ENCODE data around the gene MINDY1.

Gene MINDY1

DNA sequence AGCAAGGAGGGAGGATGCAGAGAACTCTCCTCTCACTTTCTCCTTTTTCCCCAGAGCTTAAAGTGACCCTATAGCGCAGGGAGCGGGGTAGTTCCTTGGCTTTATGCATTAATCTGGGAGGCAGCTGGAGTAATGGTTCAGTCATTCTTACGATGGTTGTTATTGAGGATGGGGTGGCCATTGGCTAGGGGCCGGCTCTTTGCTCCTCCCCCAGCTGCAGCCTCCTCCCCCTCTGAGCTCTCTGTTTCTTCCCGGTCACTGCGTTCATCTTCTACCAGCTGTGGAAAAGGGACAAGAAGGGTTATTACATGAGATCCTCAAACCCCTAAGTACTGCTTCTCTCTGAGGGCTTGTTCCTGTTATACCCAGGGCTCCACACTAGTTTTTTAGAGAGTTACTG, 40.7 kb downstream of the MINDY1 start:
- peaks cover 84% of the 10 kb centered on the region for H3K36me3 ChIP-seq (ENCODE audit: control insufficient read depth, low read length)
- TF ChIP-seq EZH2phosphoT487 (IDR thresholded peaks at IDR 0.05; ENCODE audit: borderline replicate concordance, low read length), result no peak
- TF ChIP-seq, protein P1, sequence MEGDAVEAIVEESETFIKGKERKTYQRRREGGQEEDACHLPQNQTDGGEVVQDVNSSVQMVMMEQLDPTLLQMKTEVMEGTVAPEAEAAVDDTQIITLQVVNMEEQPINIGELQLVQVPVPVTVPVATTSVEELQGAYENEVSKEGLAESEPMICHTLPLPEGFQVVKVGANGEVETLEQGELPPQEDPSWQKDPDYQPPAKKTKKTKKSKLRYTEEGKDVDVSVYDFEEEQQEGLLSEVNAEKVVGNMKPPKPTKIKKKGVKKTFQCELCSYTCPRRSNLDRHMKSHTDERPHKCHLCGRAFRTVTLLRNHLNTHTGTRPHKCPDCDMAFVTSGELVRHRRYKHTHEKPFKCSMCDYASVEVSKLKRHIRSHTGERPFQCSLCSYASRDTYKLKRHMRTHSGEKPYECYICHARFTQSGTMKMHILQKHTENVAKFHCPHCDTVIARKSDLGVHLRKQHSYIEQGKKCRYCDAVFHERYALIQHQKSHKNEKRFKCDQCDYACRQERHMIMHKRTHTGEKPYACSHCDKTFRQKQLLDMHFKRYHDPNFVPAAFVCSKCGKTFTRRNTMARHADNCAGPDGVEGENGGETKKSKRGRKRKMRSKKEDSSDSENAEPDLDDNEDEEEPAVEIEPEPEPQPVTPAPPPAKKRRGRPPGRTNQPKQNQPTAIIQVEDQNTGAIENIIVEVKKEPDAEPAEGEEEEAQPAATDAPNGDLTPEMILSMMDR (IDR thresholded peaks at IDR 0.05; ENCODE audit: low read depth, low read length, poor library complexity, severe bottlenecking), result no peak

DNA sequence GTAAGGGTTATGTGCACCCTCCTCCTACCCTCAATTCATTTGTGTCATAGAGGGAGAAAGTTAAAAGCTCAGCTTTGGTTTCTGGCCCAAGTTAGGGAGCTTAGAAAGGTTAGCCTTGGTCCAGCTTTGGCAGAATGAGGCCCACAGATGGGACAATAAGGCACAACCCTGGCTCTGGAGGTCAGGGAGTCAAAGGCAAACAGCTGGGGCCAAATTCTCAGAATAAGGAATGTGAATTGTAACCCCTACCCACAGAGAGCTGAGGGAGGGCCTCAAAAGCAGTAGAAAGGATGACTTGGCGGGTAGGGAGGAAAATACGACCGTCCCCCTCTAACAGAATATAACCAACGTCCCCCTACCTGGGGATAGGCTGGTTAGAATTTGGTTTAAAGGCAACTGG, 41.1 kb downstream of the MINDY1 start:
- no peak overlapping the region for H3K27ac ChIP-seq (ENCODE audit: low read depth, low read length)
- H3K9me2 ChIP-seq (replicated peaks; ENCODE audit: control insufficient read depth, low read length), result no peaks in the 10 kb centered on the region
- H3K36me3 ChIP-seq (ENCODE audit: control insufficient read depth, low read length), result peaks cover 84% of the 10 kb centered on the region
- no peaks in the 10 kb centered on the region for H3K9me3 ChIP-seq (ENCODE audit: control insufficient read depth, insufficient read depth, low read length)
- no peaks in the 10 kb centered on the region; the same call in 1 of the 2 replicates for H4K20me1 ChIP-seq (ENCODE audit: control insufficient read depth, insufficient read depth, low read depth, low read length)
- peaks cover 11% of the 10 kb centered on the region for H3F3A ChIP-seq (ENCODE audit: control insufficient read depth, insufficient read depth)
- TF ChIP-seq, protein P1 (IDR thresholded peaks at IDR 0.05; ENCODE audit: low read depth, low read length, poor library complexity, severe bottlenecking), result no peak
- TF ChIP-seq EZH2phosphoT487 (IDR thresholded peaks at IDR 0.05; ENCODE audit: borderline replicate concordance, low read length), result no peak
- 0 out of 2 replicates have a peak, but pooled peaks cover 1% of the 10 kb centered on the region for H3K4me1 ChIP-seq (ENCODE audit: control insufficient read depth, low read length)
- no peaks in the 10 kb centered on the region for H3K27me3 ChIP-seq (ENCODE audit: control insufficient read depth, low read length)
- peaks cover 22% of the 10 kb centered on the region for H3K79me2 ChIP-seq (ENCODE audit: control insufficient read depth, low read length)
- no peak overlapping the region for H3K4me3 ChIP-seq (ENCODE audit: low read length)
- H3K4me2 ChIP-seq (ENCODE audit: low read length), result no peak overlapping the region

More for the DNA sequence above, 40.7 kb downstream of the MINDY1 start:
- Histone ChIP-seq H3K27me3 (ENCODE audit: control insufficient read depth, low read length) (no peaks in the 10 kb centered on the region), H3F3A (ENCODE audit: control insufficient read depth, insufficient read depth) (peaks cover 11% of the 10 kb centered on the region), H3K4me2 (ENCODE audit: low read length) (no peak overlapping the region), H3K4me3 (ENCODE audit: low read length) (no peak overlapping the region), H4K20me1 (ENCODE audit: control insufficient read depth, insufficient read depth, low read depth, low read length) (peaks cover 2% of the 10 kb centered on the region; the same call in 1 of the 2 replicates), H3K9me3 (ENCODE audit: control insufficient read depth, insufficient read depth, low read length) (no peaks in the 10 kb centered on the region), H3K4me1 (ENCODE audit: control insufficient read depth, low read length) (0 out of 2 replicates have a peak, but pooled peaks cover 3% of the 10 kb centered on the region), H3K79me2 (ENCODE audit: control insufficient read depth, low read length) (peaks cover 27% of the 10 kb centered on the region), H3K9me2 (replicated peaks; ENCODE audit: control insufficient read depth, low read length) (no peaks in the 10 kb centered on the region), H3K27ac (ENCODE audit: low read depth, low read length) (no peak overlapping the region)

GRCh38 chr1:150964164-150964489, 42.6 kb downstream of the MINDY1 start:
- H3K4me2 ChIP-seq (ENCODE audit: low read length), result no peak overlapping the region
- H3K36me3 ChIP-seq (ENCODE audit: control insufficient read depth, low read length), result peaks cover 92% of the 10 kb centered on the region
- no peaks in the 10 kb centered on the region for H4K20me1 ChIP-seq (ENCODE audit: control insufficient read depth, insufficient read depth, low read depth, low read length)
- no peaks in the 10 kb centered on the region for H3K9me3 ChIP-seq (ENCODE audit: control insufficient read depth, insufficient read depth, low read length)
- H3K27ac ChIP-seq (ENCODE audit: low read depth, low read length), result no peak overlapping the region
- no peaks in the 10 kb centered on the region for H3K4me1 ChIP-seq (ENCODE audit: control insufficient read depth, low read length)
- no peak for TF ChIP-seq EZH2phosphoT487 (IDR thresholded peaks at IDR 0.05; ENCODE audit: borderline replicate concordance, low read length)
- TF ChIP-seq, protein P1 (IDR thresholded peaks at IDR 0.05; ENCODE audit: low read depth, low read length, poor library complexity, severe bottlenecking), result no peak
- H3K27me3 ChIP-seq (ENCODE audit: control insufficient read depth, low read length), result no peaks in the 10 kb centered on the region
- no peak overlapping the region for H3K4me3 ChIP-seq (ENCODE audit: low read length)
- peaks cover 12% of the 10 kb centered on the region for H3F3A ChIP-seq (ENCODE audit: control insufficient read depth, insufficient read depth)
- peaks cover 8% of the 10 kb centered on the region for H3K79me2 ChIP-seq (ENCODE audit: control insufficient read depth, low read length)
- no peaks in the 10 kb centered on the region for H3K9me2 ChIP-seq (replicated peaks; ENCODE audit: control insufficient read depth, low read length)

All from DOHH2 (cell line).